HG03378 (cell line): ENCODE data around the gene DDX54.

Source experiments
- ATAC-seq: cut with Tn5 transposase; IDR thresholded peaks from one replicate; pipeline ENCODE4 v1.9.1; 2021; ENCODE audit warnings: mild to moderate bottlenecking, moderate library complexity; ENCODE audit not compliant: unreplicated experiment

DDX54 gene

DNA sequence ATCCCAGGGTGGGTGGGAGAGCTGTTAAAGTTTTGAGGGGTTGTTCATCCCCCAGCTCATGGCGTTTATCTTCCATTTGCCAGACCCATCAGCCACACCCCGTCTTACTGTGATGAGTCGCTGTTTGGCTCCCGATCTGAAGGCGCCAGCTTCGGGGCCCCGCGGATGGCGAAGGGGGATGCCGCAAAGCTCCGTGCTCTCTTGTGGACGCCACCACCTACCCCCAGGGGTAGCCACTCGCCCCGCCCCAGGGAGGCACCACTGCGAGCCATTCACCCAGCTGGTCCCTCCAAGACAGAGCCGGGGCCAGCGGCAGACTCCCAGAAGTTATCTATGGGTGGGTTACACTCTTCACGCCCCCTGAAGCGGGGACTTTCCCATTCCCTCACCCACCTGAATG, 5.9 kb upstream of the DDX54 start:
- ATAC-seq: no peak

DNA sequence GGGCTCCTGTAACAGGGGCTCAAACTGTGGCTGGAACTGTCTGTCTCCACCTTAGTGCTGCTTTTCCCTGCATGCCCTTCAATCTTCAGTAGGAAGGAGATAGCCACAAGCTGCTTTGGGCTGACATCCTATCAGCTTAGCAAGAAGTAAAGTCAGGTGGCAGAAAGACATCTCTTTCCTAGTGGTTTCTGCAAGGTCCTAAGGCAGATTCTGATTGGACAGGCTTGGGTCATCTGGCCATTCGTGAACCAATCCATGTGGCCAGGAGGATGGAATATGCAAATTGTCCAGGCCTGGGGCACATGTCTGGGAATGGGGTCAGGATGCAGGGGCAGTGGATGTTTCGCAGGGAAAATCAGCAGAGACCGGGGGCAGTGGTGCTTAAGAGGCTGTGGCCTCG, 5.5 kb upstream of the DDX54 start:
- ATAC-seq: no peak

DNA sequence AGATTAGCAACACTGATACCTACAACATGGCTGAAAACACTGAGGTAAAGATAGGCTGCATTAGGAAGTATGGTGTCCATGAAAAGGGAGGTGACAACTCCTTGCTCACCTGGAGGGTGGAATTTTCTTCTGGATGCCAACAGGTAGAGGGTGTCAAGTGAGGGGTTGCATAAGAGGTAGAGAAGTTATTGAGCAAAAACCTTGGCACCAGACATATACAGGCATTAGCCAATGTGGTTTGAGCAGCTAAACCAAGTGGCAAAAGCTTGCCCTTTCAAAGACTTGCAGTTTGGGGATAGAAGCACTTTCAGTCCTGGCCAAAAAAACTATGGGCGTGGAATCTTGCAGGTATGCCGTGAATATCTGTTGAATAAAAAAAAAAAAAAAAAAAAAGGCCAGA, 4.1 kb upstream of the DDX54 start:
- no peak for ATAC-seq

DNA sequence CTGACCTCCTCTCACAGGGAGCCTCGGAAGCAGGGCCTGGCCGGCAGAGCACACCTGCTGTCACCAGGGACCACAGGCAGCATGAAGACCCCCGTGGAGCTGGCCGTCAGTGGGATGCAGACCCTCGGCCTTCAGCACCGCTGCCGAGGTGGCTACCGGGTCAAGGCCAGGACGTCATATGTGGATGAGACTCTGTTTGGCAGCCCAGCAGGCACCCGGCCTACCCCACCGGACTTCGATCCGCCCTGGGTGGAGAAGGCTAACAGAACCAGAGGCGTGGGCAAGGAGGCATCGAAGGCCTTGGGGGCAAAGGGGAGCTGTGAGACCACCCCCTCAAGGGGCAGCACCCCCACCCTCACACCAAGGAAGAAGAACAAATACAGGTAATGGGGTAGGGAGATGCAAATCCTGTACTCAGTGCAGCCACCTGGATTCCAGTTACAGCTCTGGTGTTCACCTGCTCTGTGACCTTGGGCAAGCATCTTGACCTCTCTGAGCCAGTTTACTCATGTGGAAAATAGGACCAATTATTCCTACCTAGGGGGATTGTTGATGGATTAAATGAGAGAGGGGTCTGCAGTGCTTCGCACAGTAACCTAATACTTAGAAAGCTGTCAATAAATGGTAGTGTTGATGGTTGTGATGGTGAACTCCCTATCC, 1.5 kb upstream of the DDX54 start:
- no peak for ATAC-seq

DNA sequence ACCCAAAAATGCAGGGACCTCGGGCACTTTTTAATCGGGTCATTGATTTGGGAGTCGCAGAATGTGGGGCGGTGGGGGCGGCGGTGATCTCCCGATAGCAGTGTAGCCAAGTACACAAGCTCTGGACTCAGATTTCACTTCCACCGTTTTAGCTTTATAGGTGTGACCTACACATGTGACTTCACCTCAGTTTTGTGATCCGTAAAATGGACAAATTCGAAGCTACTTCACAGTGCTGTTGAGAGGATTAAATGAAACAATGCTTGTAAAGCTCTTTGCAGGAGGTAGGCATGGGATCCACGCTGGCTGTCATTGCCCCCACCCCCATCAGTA, 721 bp upstream of the DDX54 start:
- ATAC-seq: no peak

DNA sequence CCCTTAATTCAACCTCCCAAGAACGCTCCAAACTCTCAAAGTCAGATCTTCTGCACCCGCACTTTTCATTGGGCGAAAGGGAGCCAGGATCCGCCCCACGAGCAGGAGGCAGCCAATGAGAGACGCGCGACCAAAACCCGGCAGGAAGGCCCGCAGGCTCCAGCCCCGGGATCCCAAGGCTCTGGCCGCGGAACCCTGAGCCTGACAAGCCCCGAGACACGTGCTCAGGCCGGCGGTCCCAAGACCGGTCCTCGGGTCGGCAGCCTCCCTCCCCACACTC, 438 bp downstream of the DDX54 start:
- peak; percentile 70 for ATAC-seq

DNA sequence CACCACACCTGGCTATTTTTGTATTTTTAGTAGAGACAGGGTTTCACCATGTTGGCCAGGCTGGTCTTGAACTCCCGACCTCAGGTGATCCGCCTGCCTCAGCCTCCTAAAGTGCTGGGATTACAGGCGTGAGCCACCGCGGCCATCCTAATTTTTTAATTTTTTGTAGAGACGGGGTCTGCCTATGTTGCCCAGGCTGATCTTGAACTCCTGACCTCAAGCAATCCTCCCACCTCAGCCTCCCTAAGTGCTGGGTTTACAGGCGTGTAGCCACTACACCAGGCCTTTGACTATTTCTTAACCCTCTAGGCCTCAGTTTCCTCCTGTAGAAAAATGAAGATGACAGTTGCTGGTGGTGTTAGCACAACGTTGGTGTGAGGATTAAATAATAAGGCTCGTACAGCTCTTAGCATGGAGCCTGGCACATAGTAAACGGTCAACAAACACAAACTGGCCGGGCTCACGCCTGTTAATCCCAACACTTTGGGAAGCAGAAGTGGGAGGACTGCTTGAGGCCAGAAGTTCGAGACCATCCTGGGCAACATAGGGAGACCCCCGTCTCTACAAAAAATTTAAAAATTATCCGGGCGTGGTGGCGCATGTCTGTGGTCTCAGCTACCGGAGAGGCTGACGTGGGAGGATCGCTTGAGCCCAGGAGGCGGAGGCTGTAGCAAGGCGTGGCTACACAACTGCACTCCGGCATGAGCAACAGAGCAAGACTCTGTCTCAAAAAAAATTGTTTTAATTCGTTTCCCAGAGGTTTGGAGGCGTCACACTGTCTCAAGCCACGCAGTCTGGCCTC, 979 bp downstream of the DDX54 start:
- ATAC-seq: peak; percentile 58

DNA sequence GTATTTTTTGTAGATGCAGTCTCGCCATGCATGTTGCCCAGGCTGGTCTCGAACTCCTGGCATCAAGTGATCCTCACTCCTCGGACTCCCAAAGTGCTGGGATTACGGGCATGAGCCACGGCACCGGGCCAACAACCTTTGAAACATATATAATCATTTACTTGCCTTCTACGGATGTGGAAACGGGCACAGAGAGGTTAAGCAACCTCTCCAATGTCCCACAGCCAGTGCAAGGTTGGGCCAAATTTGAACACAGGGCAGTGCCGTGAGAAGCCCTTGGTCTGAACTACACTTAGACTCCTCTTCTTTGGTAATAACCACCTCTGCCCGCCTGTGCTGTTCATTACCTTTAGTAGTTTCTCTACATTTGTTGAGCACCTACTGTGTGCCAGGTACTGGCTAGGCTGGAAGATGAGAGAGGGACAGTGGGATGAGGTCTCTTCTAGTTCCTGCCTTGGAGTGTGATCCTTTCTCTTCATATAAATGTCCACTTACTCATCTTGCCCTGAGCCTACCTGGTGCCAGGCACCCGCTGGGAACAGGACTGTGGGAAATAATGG, 2.2 kb downstream of the DDX54 start:
- ATAC-seq: no peak

DNA sequence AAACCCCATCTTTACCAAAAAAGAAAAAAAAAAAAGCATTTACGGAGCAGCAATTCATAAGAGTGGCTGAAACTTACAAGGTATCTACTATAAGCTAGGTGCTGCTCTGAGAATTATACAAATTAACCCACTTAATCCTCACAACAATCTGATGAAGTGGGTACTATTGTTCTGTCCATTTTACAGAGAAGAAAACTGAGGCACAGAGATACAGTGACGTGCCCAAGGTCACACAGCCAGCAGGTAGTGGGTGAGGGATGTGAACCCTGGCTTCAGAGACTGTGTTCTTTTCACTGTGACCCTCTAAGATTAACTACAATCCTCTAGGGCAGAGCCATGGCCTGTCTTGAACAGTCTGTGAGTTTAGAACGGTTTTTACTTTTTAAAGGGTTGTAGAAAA, 3.3 kb downstream of the DDX54 start:
- no peak for ATAC-seq

DNA sequence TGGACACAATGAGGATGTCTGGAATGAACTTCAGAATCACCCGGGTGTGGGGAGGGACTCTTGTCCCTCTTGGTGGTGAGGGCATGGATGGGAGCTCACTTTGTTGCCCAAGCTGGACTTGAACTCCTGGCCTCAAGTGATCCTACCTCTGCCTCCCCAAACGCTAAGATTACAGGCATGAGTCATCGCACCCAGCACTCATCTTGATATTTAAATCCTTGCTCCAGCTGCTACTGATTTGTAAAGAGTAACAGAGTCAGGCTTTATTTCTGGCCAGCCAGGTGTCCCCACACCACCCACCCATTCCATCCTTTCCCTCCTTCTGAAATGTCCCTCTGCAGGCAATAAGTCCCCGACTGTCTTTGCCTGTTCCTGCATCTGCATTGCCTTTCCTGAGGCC, 4.9 kb downstream of the DDX54 start:
- ATAC-seq: no peak

DNA sequence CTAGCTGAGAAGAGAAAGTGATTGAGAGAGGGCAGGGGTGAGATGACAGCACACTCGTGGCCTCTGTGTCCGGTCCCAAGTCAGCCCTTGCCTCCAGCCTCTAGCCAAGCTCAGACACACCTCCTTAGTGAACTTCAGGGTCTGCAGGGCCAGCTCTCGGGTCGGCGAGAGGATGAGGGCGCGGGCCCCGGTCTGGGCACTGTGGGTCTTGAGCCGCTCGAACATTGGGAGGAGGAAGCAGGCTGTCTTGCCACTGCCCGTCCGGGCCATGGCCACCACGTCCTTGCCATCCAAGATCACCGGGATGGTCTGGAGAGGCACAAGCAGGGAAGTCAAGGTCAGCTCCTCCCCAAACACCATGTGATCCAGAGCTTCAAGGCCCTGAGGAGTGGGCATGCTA, 6.3 kb downstream of the DDX54 start:
- no peak for ATAC-seq

DNA sequence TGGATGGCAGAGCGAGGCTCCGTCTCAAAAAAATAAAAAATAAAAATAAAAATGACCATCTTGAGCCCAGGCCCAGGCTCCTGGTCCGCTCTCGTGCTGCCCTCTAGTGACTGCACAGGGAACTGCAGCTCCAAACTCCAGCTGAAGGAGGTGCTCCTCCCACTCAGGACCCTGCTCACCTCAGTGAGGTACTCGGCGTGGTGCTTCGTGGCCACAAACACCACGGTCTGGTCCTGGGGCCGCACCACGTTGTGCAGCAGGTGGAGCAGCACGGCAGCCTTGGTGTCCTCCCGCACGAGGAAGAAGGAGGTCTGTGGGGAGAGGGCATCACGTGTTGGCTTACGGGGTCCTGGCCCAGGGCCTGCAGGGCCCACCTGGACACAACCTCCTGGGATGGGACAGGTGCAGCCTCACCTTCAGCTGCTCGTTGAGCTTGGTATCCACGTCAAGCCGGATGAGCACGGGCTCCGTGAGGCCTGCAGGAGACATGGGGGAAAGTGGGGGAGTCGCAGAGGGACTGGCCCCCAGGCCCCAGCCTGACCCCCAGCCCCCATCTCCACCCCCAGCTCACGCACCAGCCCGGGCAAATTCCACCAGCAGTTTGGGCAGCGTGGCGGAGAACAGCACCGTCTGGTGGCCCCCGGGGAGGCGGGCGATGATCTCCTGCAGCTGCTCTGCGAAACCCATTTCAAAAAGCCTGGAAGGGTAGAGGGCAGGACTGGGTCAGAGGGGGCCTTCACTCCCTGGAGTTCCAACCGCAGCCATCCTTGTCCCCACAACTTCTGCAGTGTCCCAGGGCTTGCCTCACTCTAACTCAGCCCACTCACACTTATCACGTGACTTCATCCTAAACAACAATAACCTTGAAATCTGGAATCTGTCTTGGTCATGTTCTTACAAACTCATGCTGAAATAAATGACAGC, 10.6 kb downstream of the DDX54 start:
- peak; percentile 45 for ATAC-seq

DNA sequence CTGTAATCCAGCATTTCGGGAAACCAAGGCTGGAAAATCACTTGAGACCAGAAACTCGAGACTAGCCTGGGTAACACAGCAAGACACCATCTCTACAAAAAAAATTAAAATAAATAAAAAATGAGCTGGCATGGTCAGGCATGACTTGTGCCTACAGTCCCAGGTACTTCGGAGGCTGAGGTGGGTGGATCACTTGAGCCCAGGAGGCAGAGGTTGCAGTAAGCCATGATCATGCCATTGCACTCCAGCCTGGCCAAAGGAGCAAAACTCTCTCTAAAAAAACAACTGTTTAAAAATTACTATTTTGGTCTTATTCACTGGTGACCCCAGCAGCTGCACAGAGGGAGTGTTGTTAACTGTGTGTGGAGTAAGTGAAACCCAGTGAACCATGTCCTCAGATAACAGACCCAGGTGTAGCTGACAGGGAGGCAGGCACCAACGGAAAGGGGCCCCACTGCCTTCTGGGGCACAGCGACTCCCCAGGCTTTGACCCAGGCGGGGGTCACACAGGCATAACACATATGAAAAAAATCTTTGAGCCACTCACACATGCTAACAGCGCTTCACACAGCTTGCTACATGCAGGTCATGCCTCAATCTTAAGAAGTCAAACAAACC, 12.1 kb downstream of the DDX54 start:
- no peak for ATAC-seq

DNA sequence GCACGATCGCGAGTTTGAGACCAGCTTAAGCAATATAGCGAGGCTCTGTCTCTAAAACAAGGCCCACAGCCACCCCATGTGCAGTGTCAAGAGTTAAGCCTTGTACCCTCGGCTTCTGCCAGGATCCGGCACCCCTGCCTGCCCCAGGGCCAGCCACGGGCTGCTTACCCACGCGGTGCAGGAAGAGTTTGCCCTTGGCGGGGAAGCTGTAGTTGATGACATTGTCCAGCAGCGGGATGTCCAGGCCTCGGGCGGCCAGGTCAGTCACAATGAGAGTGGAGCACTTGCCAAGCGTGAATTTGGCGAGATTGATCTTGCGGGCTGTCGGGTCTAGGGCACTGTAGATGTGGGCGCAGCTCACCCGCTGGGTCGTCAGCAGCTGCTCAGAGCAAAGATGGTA, 13.1 kb downstream of the DDX54 start:
- no peak for ATAC-seq

DNA sequence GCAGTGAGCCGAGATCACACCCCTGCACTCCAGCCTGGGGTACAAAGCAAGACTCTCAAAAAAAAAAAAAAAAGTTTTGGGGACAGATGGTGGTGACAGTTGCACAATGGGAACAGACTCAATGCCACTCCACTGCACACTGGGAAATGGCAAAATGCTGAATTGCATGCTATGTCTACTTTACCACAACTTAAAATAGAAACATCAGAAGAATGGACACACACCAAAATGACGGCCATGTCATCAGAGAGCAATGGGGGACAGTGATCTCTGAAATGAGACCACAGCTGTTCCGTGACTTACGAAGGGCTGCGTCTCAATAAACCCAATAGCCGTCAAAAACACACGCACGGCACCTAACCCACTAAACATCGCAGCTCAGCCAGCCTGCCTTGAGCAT, 13.7 kb downstream of the DDX54 start:
- no peak for ATAC-seq

DNA sequence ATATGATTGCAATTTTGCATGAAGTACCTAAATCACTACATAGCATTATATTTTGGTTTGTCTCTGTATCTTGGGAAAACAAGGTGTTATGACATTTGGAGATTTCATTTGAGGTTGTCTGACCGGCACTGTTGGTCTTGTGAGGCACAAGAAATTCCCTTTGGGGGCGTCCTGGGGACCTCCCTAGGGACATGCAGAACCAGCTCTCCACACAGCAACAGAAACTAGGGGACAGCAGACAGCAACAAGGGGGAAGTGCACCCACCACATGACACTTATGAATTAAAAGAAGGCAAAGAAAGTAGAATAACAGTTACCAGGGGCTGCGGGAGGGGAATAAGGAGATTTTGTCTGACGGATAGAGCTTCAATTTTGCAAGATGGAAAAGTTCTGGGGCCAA, 14.4 kb downstream of the DDX54 start:
- no peak for ATAC-seq

DNA sequence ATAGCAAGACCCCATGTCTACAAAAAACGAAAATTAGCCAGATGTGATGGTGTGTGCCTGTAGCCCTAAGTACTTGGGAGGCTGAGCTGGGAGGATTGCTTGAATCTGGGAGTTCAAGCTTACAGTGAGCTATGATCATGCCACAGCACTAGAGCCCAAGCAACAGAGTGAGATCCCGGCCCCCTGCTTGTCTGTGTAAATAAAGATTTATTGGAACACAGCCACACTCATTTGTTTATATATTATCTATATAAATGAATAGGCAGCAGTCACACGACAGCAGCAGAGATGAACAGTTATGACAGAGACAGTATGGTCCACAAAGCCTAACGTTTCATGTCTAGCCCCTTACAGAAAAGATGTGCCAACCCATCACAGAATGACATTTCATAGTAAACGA, 14.8 kb downstream of the DDX54 start:
- no peak for ATAC-seq

DNA sequence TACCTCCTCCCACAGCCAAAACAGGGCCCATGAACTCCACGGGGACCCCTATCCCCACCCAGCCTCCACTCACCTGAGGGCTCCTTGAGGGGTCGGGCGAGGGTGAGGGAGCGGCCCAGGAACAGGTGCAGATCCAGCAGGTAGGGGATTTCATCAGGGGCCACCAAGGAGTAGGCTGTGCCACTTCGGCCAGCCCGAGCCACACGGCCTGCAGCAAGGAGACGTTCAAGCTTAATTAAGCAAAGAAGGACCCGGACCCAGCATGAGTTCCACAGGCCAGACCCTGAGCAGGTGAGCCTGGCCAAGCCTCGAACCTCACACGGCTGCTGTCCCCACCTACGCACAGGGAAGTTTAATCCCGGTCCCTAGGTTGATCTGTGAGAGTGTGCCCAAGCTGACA, 15.6 kb downstream of the DDX54 start:
- no peak for ATAC-seq

DNA sequence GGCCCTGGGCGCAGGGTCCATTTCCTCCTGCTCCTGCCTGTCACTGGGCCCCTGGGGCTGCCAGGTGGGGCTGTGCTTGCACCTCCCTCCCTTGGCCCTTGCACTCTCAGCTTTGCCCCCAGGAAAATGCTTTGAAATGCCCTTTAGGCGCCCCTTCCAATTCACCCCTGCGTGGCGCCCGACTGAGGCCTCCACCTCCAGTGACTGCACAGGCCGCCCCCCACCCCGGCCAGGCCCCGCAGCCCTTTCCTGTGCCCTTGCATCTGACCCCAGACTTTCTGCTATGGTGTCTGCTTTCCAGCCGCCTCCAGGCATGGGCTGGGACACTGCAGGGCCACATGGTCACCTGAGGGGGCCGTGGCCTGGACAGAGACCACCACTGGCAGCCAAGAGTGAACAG, 17.4 kb downstream of the DDX54 start:
- no peak for ATAC-seq

DNA sequence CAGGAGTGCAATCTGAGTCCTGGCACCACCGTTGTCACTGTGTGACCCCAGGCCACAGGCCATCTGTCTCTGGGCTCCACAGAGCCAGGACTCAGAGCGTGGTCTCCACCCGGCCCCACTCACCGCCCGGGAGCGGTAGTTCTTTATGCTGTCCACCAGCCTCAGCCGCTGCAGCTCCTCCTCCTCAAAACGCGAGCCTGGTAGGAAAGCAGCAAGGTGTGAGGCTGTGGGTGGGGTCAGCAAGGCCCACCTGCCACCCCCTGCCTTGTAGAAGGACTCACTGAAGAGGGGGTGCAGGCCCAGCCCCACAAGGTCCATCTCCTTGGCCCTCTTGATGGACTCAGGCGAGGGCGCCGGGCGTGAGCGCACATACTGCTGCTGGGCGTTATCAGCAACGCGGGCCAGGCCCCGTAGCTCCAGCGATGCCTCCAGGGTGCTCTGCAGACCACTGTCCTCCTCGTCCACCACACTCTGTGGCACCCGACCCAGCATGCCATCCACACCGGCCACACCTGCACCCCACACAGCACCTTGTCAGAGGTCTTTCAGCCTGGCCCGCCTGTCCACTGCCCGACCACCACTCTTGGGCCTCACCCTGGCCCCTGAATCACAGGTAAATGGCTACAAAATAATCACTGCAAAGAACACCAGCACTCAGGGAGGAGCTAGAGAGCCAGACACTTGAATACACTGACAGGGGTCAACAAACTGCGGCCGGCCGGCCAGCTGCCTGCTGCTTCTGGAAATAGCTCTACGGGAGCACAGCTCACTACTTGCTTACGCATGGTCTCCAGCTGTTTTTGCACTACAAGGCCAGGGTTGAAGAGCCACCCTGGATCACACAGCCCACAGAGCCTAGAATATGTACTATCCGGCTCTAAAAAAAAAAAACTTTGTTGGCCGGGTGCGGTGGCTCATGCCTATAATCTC, 19.5 kb downstream of the DDX54 start:
- no peak for ATAC-seq
